K562 (cell line): ENCODE measurements around the gene ZNF593OS. TPM values are rescaled to one million over a fixed set of nuclear protein-coding genes. Genes with fewer than 3 reads are reported as not detected.

Experiments used
- BACH1 ChIP-seq: fragments of 200-800 bp; sonication (Bioruptor generic); IDR thresholded peaks from 2 replicates; pipeline ENCODE4 v1.6.1; 2016; ENCODE audit warnings: missing genetic modification characterization, missing compliant biosample characterization
- CREB3 ChIP-seq: fragments of 450-650 bp; conservative IDR thresholded peaks from 2 replicates; pipeline ENCODE4 v1.6.1; 2016; ENCODE audit warnings: missing genetic modification characterization, low read depth, mild to moderate bottlenecking, missing compliant biosample characterization, moderate library complexity
- DEAF1 ChIP-seq: fragments of 450-650 bp; formaldehyde crosslinking; IDR thresholded peaks from 2 replicates; pipeline ENCODE4 v1.4.0; 2020; ENCODE audit warnings: mild to moderate bottlenecking, moderate library complexity
- FOXK2 ChIP-seq, 2 experiments: fragments of 450-650 bp; IDR thresholded peaks in 1 of 2; conservative IDR thresholded peaks in 1 of 2; 2 replicates each; pipeline ENCODE4 v1.6.1; 2016; ENCODE audit warnings: low read depth in 2 of 2, mild to moderate bottlenecking in 1 of 2
- GATA2 ChIP-seq: sonication (generic); formaldehyde crosslinking; IDR thresholded peaks from 2 replicates; pipeline ENCODE4 v1.4.0; 2020; ENCODE audit warnings: mild to moderate bottlenecking, missing genetic modification reagents
- MEIS2 ChIP-seq: fragments of 450-650 bp; IDR thresholded peaks from 2 replicates; pipeline ENCODE4 v1.6.1; 2014; ENCODE audit warnings: mild to moderate bottlenecking; ENCODE audit not compliant: partially characterized antibody
- MTA2 ChIP-seq: fragments of 450-650 bp; IDR thresholded peaks from 2 replicates; pipeline ENCODE4 v1.6.1; 2016; ENCODE audit warnings: low read depth
- PHF21A ChIP-seq: fragments of 450-650 bp; IDR thresholded peaks from 2 replicates; pipeline ENCODE4 v1.6.1; 2017; ENCODE audit warnings: low read depth, borderline replicate concordance
- RERE ChIP-seq: sonication (generic); formaldehyde crosslinking; IDR thresholded peaks from 2 replicates; pipeline ENCODE4 v1.8.0; 2023; ENCODE audit warnings: missing genetic modification reagents, mild to moderate bottlenecking, borderline replicate concordance
- SMAD4 ChIP-seq: fragments of 250-450 bp; sonication (Bioruptor Pico); conservative IDR thresholded peaks from 2 replicates; pipeline ENCODE4 v1.8.0; 2021; ENCODE audit warnings: inconsistent platforms, mild to moderate bottlenecking, moderate library complexity
- SMARCB1 ChIP-seq: IDR thresholded peaks from 2 replicates; pipeline ENCODE4 v1.6.1; 2011; ENCODE audit warnings: improper control_type of control experiment, low read depth; ENCODE audit not compliant: insufficient read length
- TCF3 ChIP-seq: sonication (generic); formaldehyde crosslinking; IDR thresholded peaks from 2 replicates; pipeline ENCODE4 v1.4.0; 2020; ENCODE audit warnings: mild to moderate bottlenecking, missing genetic modification reagents
- THRAP3 ChIP-seq: fragments of 450-650 bp; IDR thresholded peaks from 2 replicates; pipeline ENCODE4 v1.6.1; 2016; ENCODE audit warnings: mild to moderate bottlenecking, inconsistent platforms, borderline replicate concordance
- U2AF2 ChIP-seq: fragments of 200-400 bp; formaldehyde crosslinking; optimal IDR thresholded peaks from 2 replicates; pipeline ENCODE3; 2017; ENCODE audit warnings: low read depth, mild to moderate bottlenecking, low read length
- VEZF1 ChIP-seq: fragments of 200-800 bp; sonication (Bioruptor generic); IDR thresholded peaks from 2 replicates; pipeline ENCODE4 v1.6.1; 2017; ENCODE audit warnings: missing genetic modification characterization, missing compliant biosample characterization
- ZBTB1 ChIP-seq: sonication (generic); formaldehyde crosslinking; IDR thresholded peaks from 2 replicates; pipeline ENCODE4 v1.8.1; 2023; ENCODE audit warnings: missing genetic modification reagents, low read depth, mild to moderate bottlenecking, borderline replicate concordance
- ZNF134 ChIP-seq: fragments of 250-450 bp; sonication (Bioruptor Pico); conservative IDR thresholded peaks from 2 replicates; pipeline ENCODE4 v1.4.0; 2020
- polyA plus RNA-seq, 8 experiments: library from polyadenylated mRNA; depleted of rRNA in 4 of 8; stranded (reverse) in 5 of 8; unstranded in 3 of 8; fragments of >200 nt; fragmentation: Nextera tagmentation in 2 of 8; fragmentation: Illumina TruSeq in 1 of 8; extraction: Ambion mirVana in 2 of 8; extraction: Trizol in 1 of 8; gene quantifications; 2 replicates each; pipeline versions ENCODE4 v1.2.1 to v1.2.3, GENCODE V29; 2011 to 2014; ENCODE audit warnings: inconsistent platforms in 1 of 8, missing spikeins in 1 of 8
- total RNA-seq, 7 experiments: library from RNA; depleted of rRNA in 6 of 7; stranded (reverse); fragments of >200 nt in 6 of 7; fragmentation: Illumina TruSeq in 2 of 7; extraction: Trizol in 2 of 7; gene quantifications; 2 replicates each; pipeline versions ENCODE4 v1.2.1 to v1.2.3, GENCODE V29; 2011 to 2021; ENCODE audit warnings: low replicate concordance in 1 of 7

ZNF593OS gene
- total and polyA plus RNA-seq, 9 of the 15 experiments (the other 6 are each of a cell fraction or from before 2014, with no cell fraction given) = 0.24 to 0.27 TPM; not detected in 7

GRCh38 chr1:26121854-26122773 is 49.5 kb downstream of the ZNF593OS start (continued):
- no peak for TF ChIP-seq DEAF1 (CRISPR knock-in tag)
- no peak for TF ChIP-seq PHF21A
- 0 out of 2 replicates have a peak, but pooled peaks have one; percentile 23 for TF ChIP-seq SMAD4 (CRISPR knock-in tag)
- TF ChIP-seq FOXK2 (conservative IDR thresholded peaks at IDR 0.05 in 1 of 2, IDR thresholded peaks at IDR 0.05 in 1 of 2; ENCODE audit: low read depth in 2 of 2) = peak; percentile 37 to 51; a peak in 1 of 4 replicates
- no peak for TF ChIP-seq MEIS2
- peak; percentile 68 for TF ChIP-seq CREB3 (tag)
- peak; percentile 7; the same call in 1 of the 2 replicates for TF ChIP-seq ZNF134 (CRISPR knock-in tag)
- peak; percentile 33; the same call in 1 of the 2 replicates for TF ChIP-seq VEZF1 (CRISPR knock-in tag)
- TF ChIP-seq RERE = peak; percentile 83; the same call in 1 of the 2 replicates
- TF ChIP-seq THRAP3 = peak; percentile 14; the same call in 1 of the 2 replicates
- peak; percentile 67 for TF ChIP-seq BACH1 (tag)
- TF ChIP-seq GATA2 = peak; percentile 19
- TF ChIP-seq ZBTB1 (CRISPR knock-in tag) = no peak
- peak; percentile 95 for TF ChIP-seq SMARCB1
- TF ChIP-seq U2AF2 = no peak
- TF ChIP-seq MTA2 = peak; percentile 48; the same call in 1 of the 2 replicates
- TF ChIP-seq TCF3 (CRISPR knock-in tag) = peak; percentile 64
